ENCODE data around the gene TEDC2. TPM values are rescaled to one million over a fixed set of nuclear protein-coding genes. Genes with fewer than 3 reads are reported as not detected.
A peak's percentile ranks its signal among the peaks of the same experiment; 100 is the strongest.

Gene TEDC2
- total and polyA plus RNA-seq, 10 of the 15 experiments (the other 5 are each of a cell fraction or from before 2014, with no cell fraction given) = 0.23 to 47.9 (median 19.1) TPM

- TF ChIP-seq CUX1 (IDR thresholded peaks at IDR 0.05; ENCODE audit: insufficient replicate concordance, low read depth, low read length) = no peak
- TF ChIP-seq IRF3 (IDR thresholded peaks at IDR 0.05) = peak; percentile 60; the same call in 1 of the 2 replicates
- TF ChIP-seq EGR1 (IDR thresholded peaks at IDR 0.05; ENCODE audit: borderline replicate concordance in 1 of 2, low read depth in 2 of 2, low read length in 2 of 2) = 0 out of 3 replicates have a peak, but pooled peaks of 1 of the 2 experiments have one; percentile 34
- no peak for TF ChIP-seq CBX3 (IDR thresholded peaks at IDR 0.05; ENCODE audit: borderline replicate concordance, low read depth)
- TF ChIP-seq TCF3 (IDR thresholded peaks at IDR 0.05; ENCODE audit: borderline replicate concordance, insufficient read depth, low read depth, low read length) = no peak
- peak; percentile 80; the same call in 1 of the 2 replicates for TF ChIP-seq RFX5 (IDR thresholded peaks at IDR 0.05; ENCODE audit: low read depth, low read length)
- TF ChIP-seq EZH2 (IDR thresholded peaks at IDR 0.05; ENCODE audit: borderline replicate concordance, control insufficient read depth, low read depth, low read length) = no peak
- peak; percentile 50 for TF ChIP-seq RELA (IDR thresholded peaks at IDR 0.05; ENCODE audit: borderline replicate concordance, partially characterized antibody)
- TF ChIP-seq POLR2AphosphoS2 (IDR thresholded peaks at IDR 0.05; ENCODE audit: low read depth, low read length) = no peak
- no peak for TF ChIP-seq CTCF (IDR thresholded peaks at IDR 0.05 in 2 of 3, conservative IDR thresholded peaks at IDR 0.05 in 1 of 3; ENCODE audit: control insufficient read depth in 2 of 3, extremely low read depth in 1 of 3, insufficient read depth in 1 of 3, low read depth in 3 of 3, low read length in 3 of 3)
- no peak for TF ChIP-seq IKZF2 (IDR thresholded peaks at IDR 0.05)
- TF ChIP-seq ZNF274 (IDR thresholded peaks at IDR 0.05; ENCODE audit: insufficient read depth, insufficient read length) = no peak
- no peak for TF ChIP-seq CBX5 (IDR thresholded peaks at IDR 0.05; ENCODE audit: low read depth)
- TF ChIP-seq CHD2 (IDR thresholded peaks at IDR 0.05; ENCODE audit: borderline replicate concordance, low read depth, low read length) = peak; percentile 62; the same call in 1 of the 2 replicates
- no peak for TF ChIP-seq STAT3 (IDR thresholded peaks at IDR 0.05; ENCODE audit: low read depth, low read length)
- TF ChIP-seq DPF2 (IDR thresholded peaks at IDR 0.05) = peak; percentile 54
- peak; percentile 40; the same call in 1 of the 2 replicates for TF ChIP-seq FOXM1 (IDR thresholded peaks at IDR 0.05; ENCODE audit: low read depth, low read length)
- TF ChIP-seq POLR2A (IDR thresholded peaks at IDR 0.05; ENCODE audit: low read depth, low read length) = peak; percentile 80
- TF ChIP-seq ATF7 (IDR thresholded peaks at IDR 0.05; ENCODE audit: low read depth) = no peak
Observed at GRCh38 chr16:2429034-2429770, 30.7 kb upstream of the TEDC2 start, which contains the start of gene CCNF (continued).

Measured in GM12878 (cell line).